ENCODE data around the gene VDAC1.
A peak's percentile ranks its signal among the peaks of the same experiment; 100 is the strongest.

The VDAC1 gene

GRCh38 chr5:134004626-134005416 is at the start of gene VDAC1:
Gene VDAC1 (minus strand): TSS chr5:134004975. CDS start chr5:133993012, 11,963 bp downstream.
- Histone ChIP-seq H3K4me1 (peaks cover 0 to 52% (median 41%) of the 10 kb centered on the region in 4 donors), H3K27ac (peak within 1 kb of the TSS; percentile 97 to 98), H3K4me3 (peak within 1 kb of the TSS; percentile 75 to 95), H3K27me3 (no peaks in the 10 kb centered on the region), H3K36me3 (no peaks in the 10 kb centered on the region), H3K9me3 (no peaks in the 10 kb centered on the region)
- TF ChIP-seq CTCF (IDR thresholded peaks at IDR 0.05), result no peak
- DNase-seq, result peak; percentile 77 to 94
- intact Hi-C loops (cut with DNase I; ENCODE audit: low total_unique reads), result no loop called here

DNA sequence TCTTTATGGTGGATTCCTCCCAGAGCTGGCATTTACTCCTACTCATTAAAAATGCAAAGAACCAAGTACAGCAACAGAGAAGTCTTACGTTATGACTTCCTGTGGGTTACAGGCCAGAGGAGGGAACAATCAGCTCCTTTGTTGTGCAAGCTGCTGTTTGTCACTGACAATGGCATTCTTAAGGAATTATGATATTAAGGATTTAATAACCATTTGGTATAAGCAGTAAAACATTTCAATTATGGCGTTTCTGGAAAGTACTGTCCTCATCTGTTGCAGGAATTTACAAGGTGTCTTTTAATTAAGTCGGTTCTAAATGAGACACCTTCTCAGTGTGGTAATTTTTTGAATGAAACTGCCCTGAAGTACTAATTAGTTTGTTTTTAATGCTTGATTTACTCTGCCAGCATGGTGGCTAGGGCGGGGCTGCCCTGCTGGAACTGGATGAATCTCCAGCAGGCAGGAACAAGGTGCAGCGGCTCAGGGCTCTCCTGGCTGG is 49.1 kb upstream of the VDAC1 start:
- no peak overlapping the region for H3K27ac ChIP-seq

GRCh38 chr5:134053314-134053839 is 48.6 kb upstream of the VDAC1 start:
- no peak overlapping the region for H3K27ac ChIP-seq
- intact Hi-C loops (cut with DNase I; ENCODE audit: low total_unique reads), result no loop called here
- no peaks in the 10 kb centered on the region for H3K9me3 ChIP-seq
- no peak for DNase-seq
- H3K4me1 ChIP-seq, result peaks cover 0 to 7% (median 2%) of the 10 kb centered on the region in 4 donors
- no peaks in the 10 kb centered on the region for H3K27me3 ChIP-seq
- no peaks in the 10 kb centered on the region for H3K36me3 ChIP-seq
- no peak overlapping the region for H3K4me3 ChIP-seq
- TF ChIP-seq CTCF (IDR thresholded peaks at IDR 0.05), result no peak

More for the DNA sequence above, 49.1 kb upstream of the VDAC1 start:
- Histone ChIP-seq H3K36me3 (no peaks in the 10 kb centered on the region), H3K4me3 (no peak overlapping the region), H3K27me3 (no peaks in the 10 kb centered on the region), H3K9me3 (no peaks in the 10 kb centered on the region), H3K4me1 (peaks cover 0 to 12% (median 7%) of the 10 kb centered on the region in 4 donors)
- TF ChIP-seq CTCF (IDR thresholded peaks at IDR 0.05), result no peak
- no peak for DNase-seq
- intact Hi-C loops (cut with DNase I; ENCODE audit: low total_unique reads), result no loop called here

DNA sequence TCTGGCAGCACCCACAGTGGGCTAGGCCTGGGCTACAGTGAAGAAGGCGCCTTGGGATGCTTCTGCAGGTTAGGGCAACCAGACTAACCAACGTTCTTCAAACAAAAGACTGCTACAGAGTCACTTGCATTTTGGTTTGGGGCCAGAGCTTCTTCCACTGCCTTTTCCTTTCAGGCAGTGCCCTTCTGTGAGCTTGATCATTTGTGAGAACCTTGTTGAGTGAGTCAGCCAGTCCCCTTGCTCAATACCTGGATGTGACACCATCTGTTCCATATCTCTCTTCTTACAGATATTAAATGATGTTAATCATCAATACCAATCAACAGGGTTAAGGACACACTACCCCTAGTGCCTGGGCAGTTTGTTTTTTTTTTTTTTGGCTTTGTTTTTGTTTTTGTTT is 46.5 kb upstream of the VDAC1 start:
- H3K27ac ChIP-seq, result no peak overlapping the region
- intact Hi-C loops (cut with DNase I; ENCODE audit: low total_unique reads), result no loop called here
- DNase-seq, result no peak

GRCh38 chr5:134048864-134049263 is 44.1 kb upstream of the VDAC1 start:
- intact Hi-C loops (cut with DNase I; ENCODE audit: low total_unique reads), result no loop called here
- no peak overlapping the region for H3K4me3 ChIP-seq
- H3K36me3 ChIP-seq, result no peaks in the 10 kb centered on the region
- no peak for TF ChIP-seq CTCF (IDR thresholded peaks at IDR 0.05)
- no peaks in the 10 kb centered on the region for H3K9me3 ChIP-seq
- no peaks in the 10 kb centered on the region for H3K4me1 ChIP-seq
- H3K27me3 ChIP-seq, result no peaks in the 10 kb centered on the region
- H3K27ac ChIP-seq, result no peak overlapping the region
- DNase-seq, result no peak

More for the DNA sequence above, 46.5 kb upstream of the VDAC1 start:
- H3K4me1 ChIP-seq, result no peaks in the 10 kb centered on the region
- no peaks in the 10 kb centered on the region for H3K27me3 ChIP-seq
- TF ChIP-seq CTCF (IDR thresholded peaks at IDR 0.05), result no peak
- no peak overlapping the region for H3K4me3 ChIP-seq
- H3K9me3 ChIP-seq, result no peaks in the 10 kb centered on the region
- no peaks in the 10 kb centered on the region for H3K36me3 ChIP-seq

Measured in tibial artery (tissue), 4 donors.